WTC11 (cell line): ENCODE results near the gene RTP1.

Experiments used
- ATF1 ChIP-seq: sonication (generic); formaldehyde crosslinking; IDR thresholded peaks from 2 replicates; pipeline ENCODE4 v1.8.1; 2023; ENCODE audit warnings: mild to moderate bottlenecking, moderate library complexity, missing genetic modification reagents
- CREM ChIP-seq: sonication (generic); formaldehyde crosslinking; IDR thresholded peaks from 2 replicates; pipeline ENCODE4 v1.8.1; 2022; ENCODE audit warnings: mild to moderate bottlenecking, missing genetic modification reagents, moderate library complexity
- CTCF ChIP-seq: fragments of 200-600 bp; IDR thresholded peaks from 2 replicates; pipeline ENCODE4 v1.8.0; 2022; ENCODE audit warnings: antibody characterized with exemption
- ESRRA ChIP-seq: sonication (generic); formaldehyde crosslinking; IDR thresholded peaks from 2 replicates; pipeline ENCODE4 v1.8.1; 2022; ENCODE audit warnings: mild to moderate bottlenecking, missing genetic modification reagents, borderline replicate concordance
- ETV6 ChIP-seq: sonication (generic); formaldehyde crosslinking; IDR thresholded peaks from 2 replicates; pipeline ENCODE4 v1.8.1; 2022; ENCODE audit warnings: mild to moderate bottlenecking, missing genetic modification reagents
- GTF2I ChIP-seq: fragments of 250-450 bp; sonication (Bioruptor Pico); conservative IDR thresholded peaks from 2 replicates; pipeline ENCODE4 v1.4.0; 2021; ENCODE audit warnings: mild to moderate bottlenecking
- IRF2 ChIP-seq: sonication (generic); formaldehyde crosslinking; IDR thresholded peaks from 2 replicates; pipeline ENCODE4 v1.8.0; 2022; ENCODE audit warnings: low read depth, missing genetic modification reagents, borderline replicate concordance
- PREB ChIP-seq: sonication (generic); formaldehyde crosslinking; IDR thresholded peaks from 2 replicates; pipeline ENCODE4 v1.8.1; 2022; ENCODE audit warnings: mild to moderate bottlenecking, missing genetic modification reagents, moderate library complexity, borderline replicate concordance
- STAT6 ChIP-seq: sonication (generic); formaldehyde crosslinking; conservative IDR thresholded peaks from 2 replicates; pipeline ENCODE4 v1.8.1; 2023; ENCODE audit warnings: mild to moderate bottlenecking, low read depth, missing genetic modification reagents, moderate library complexity
- TEAD4 ChIP-seq: sonication (generic); formaldehyde crosslinking; IDR thresholded peaks from 2 replicates; pipeline ENCODE4 v1.8.0; 2022; ENCODE audit warnings: mild to moderate bottlenecking, missing genetic modification reagents
- ZNF263 ChIP-seq: sonication (generic); formaldehyde crosslinking; IDR thresholded peaks from 2 replicates; pipeline ENCODE4 v1.8.1; 2022; ENCODE audit warnings: low read depth, mild to moderate bottlenecking, moderate library complexity, missing genetic modification reagents

GRCh38 chr3:187207062-187207461 is 9.8 kb downstream of the RTP1 start:
- TF ChIP-seq PREB (CRISPR knock-in tag) (no peak), ZNF263 (CRISPR knock-in tag) (no peak), ESRRA (CRISPR knock-in tag) (no peak), CTCF (no peak), ATF1 (CRISPR knock-in tag) (no peak), TEAD4 (no peak), ETV6 (no peak), STAT6 (CRISPR knock-in tag) (no peak), IRF2 (CRISPR knock-in tag) (no peak), CREM (CRISPR knock-in tag) (no peak), GTF2I (no peak)
